Effector memory CD8-positive, alpha-beta T cell (primary cell): ENCODE results near the gene TSC22D2.

Experiments
- ATAC-seq: fragments of 150-1000 bp; cut with Tn5 transposase; replicated peaks from 2 replicates; pipeline ENCODE4 v1.10.0; 2021; ENCODE audit warnings: mild to moderate bottlenecking, moderate library complexity
- DNase-seq, 3 experiments: peaks; one replicate each; pipeline ENCODE4 v3.0.0; 2021
- H3K27ac Mint-ChIP-seq, 2 donors: one replicate each; pipeline ENCODE4 v1.8.0; 2022; ENCODE audit warnings: mild to moderate bottlenecking in 2 of 2, mixed read lengths in 2 of 2, moderate library complexity in 2 of 2
- H3K27me3 Mint-ChIP-seq, 2 donors: one replicate each; pipeline ENCODE4 v1.8.0; 2022; ENCODE audit warnings: mixed read lengths in 2 of 2
- H3K36me3 Mint-ChIP-seq: one replicate; pipeline ENCODE4 v1.8.0; 2022; ENCODE audit warnings: mild to moderate bottlenecking, moderate library complexity, mixed read lengths; ENCODE audit not compliant: insufficient read depth
- H3K4me1 Mint-ChIP-seq, 2 donors: one replicate each; pipeline ENCODE4 v1.8.0; 2022; ENCODE audit warnings: low read depth in 2 of 2, mixed read lengths in 2 of 2
- H3K4me3 Mint-ChIP-seq, 2 donors: one replicate each; pipeline ENCODE4 v1.8.0; 2022; ENCODE audit warnings: mild to moderate bottlenecking in 2 of 2, mixed read lengths in 2 of 2, moderate library complexity in 2 of 2
- H3K9me3 Mint-ChIP-seq, 2 donors: one replicate each; pipeline ENCODE4 v1.8.0; 2022; ENCODE audit warnings: mixed read lengths in 2 of 2

TSC22D2 gene

GRCh38 chr3:150508401-150508800 lies 100.3 kb downstream of the TSC22D2 start:
- no peaks in the 10 kb centered on the region for H3K9me3 Mint-ChIP-seq
- no peaks in the 10 kb centered on the region for H3K36me3 Mint-ChIP-seq
- H3K4me1 Mint-ChIP-seq = no peaks in the 10 kb centered on the region
- no peak for DNase-seq
- no peak overlapping the region for H3K27ac Mint-ChIP-seq
- no peak for ATAC-seq
- H3K27me3 Mint-ChIP-seq = peaks cover 42 to 46% of the 10 kb centered on the region in 2 donors
- H3K4me3 Mint-ChIP-seq = no peak overlapping the region

- Mint-ChIP-seq H3K27me3 (peaks cover 29 to 37% of the 10 kb centered on the region in 2 donors), H3K4me1 (no peaks in the 10 kb centered on the region), H3K27ac (no peak overlapping the region), H3K36me3 (no peaks in the 10 kb centered on the region), H3K4me3 (no peak overlapping the region), H3K9me3 (no peaks in the 10 kb centered on the region)
- DNase-seq (no peak), ATAC-seq (no peak)
Observed at GRCh38 chr3:150509780-150510179, 101.7 kb downstream of the TSC22D2 start.

- ATAC-seq (no peak), DNase-seq (no peak)
- Mint-ChIP-seq H3K27ac (no peak overlapping the region), H3K4me3 (no peak overlapping the region), H3K36me3 (peaks cover 7% of the 10 kb centered on the region), H3K27me3 (peaks cover 27 to 33% of the 10 kb centered on the region in 2 donors), H3K4me1 (no peaks in the 10 kb centered on the region), H3K9me3 (no peaks in the 10 kb centered on the region)
Observed at GRCh38 chr3:150511122-150511821, 103.2 kb downstream of the TSC22D2 start.

GRCh38 chr3:150515210-150515609 lies 107.1 kb downstream of the TSC22D2 start:
- H3K27ac Mint-ChIP-seq = no peak overlapping the region
- no peaks in the 10 kb centered on the region for H3K9me3 Mint-ChIP-seq
- no peaks in the 10 kb centered on the region for H3K4me1 Mint-ChIP-seq
- ATAC-seq (no peak), DNase-seq (no peak)
- H3K27me3 Mint-ChIP-seq = peaks cover 12 to 16% of the 10 kb centered on the region in 2 donors
- peaks cover 7% of the 10 kb centered on the region for H3K36me3 Mint-ChIP-seq
- no peak overlapping the region for H3K4me3 Mint-ChIP-seq
